Measurements from ENCODE around the gene SLC6A2.

GRCh38 chr16:55647798-55648197 lies 8.0 kb upstream of the SLC6A2 start:
- TF ChIP-seq CTCF (IDR thresholded peaks at IDR 0.05): no peak
- no peak for TF ChIP-seq POLR2AphosphoS5 (IDR thresholded peaks at IDR 0.05)
- TF ChIP-seq POLR2A (IDR thresholded peaks at IDR 0.05): no peak
